GM12878 (cell line): ENCODE data around the gene ATL3. TPM values are rescaled to one million over a fixed set of nuclear protein-coding genes. Genes with fewer than 3 reads are reported as not detected.

Experiments
- ATAC-seq: fragments of 200-7000 bp; cut with Tn5 transposase; 3 replicates; pipeline ENCODE4 v1.9.1; 2020; ENCODE audit warnings: mild to moderate bottlenecking, moderate library complexity
- BruUV-seq: library from RNA; stranded (reverse); fragments of 400-500 nt; replicated peaks from 2 replicates; lab custom pipeline; 2021; lab: Mats Ljungman, UMichigan
- CTCF ChIA-PET: fragments of 300-600 bp; sonication (Branson Sonifier 250); formaldehyde crosslinking; extraction: SDS; loops from one replicate; lab custom pipeline; 2021; ENCODE audit warnings: inconsistent platforms; lab: Yijun Ruan, JAX
- POLR2A ChIA-PET: fragments of 350-600 bp; formaldehyde crosslinking; extraction: SDS; loops from one replicate; lab custom pipeline; 2021; ENCODE audit warnings: inconsistent platforms; lab: Charles Lee
- RAD21 ChIA-PET: fragments of 300-600 bp; sonication (Branson Sonifier 250); formaldehyde crosslinking; loops from one replicate; lab custom pipeline; 2023; ENCODE audit warnings: antibody characterized with exemption; ENCODE audit not compliant: unreplicated experiment; lab: Charles Lee
- SMC1A ChIA-PET: fragments of 300-600 bp; sonication (Branson Sonifier 250); formaldehyde crosslinking; loops from one replicate; lab custom pipeline; 2023; ENCODE audit not compliant: unreplicated experiment, uncharacterized antibody; lab: Charles Lee
- DNase-seq: peaks from one replicate; pipeline ENCODE4 v3.0.0-alpha.2; 2011; ENCODE audit warnings: low read depth, low spot score
- FAIRE-seq: peaks from 3 replicates; lab custom pipeline; 2011; peaks lifted over from hg19 to GRCh38; lab: Jason Lieb, UNC
- H2AFZ ChIP-seq: 2 replicates; pipeline ENCODE4 v1.6.0; 2011; ENCODE audit warnings: low read depth, low read length, control low read depth; ENCODE audit not compliant: control insufficient read depth
- H3K27ac ChIP-seq: 2 replicates; pipeline ENCODE4 v1.5.1; 2011; ENCODE audit warnings: control low read depth; ENCODE audit not compliant: control insufficient read depth, insufficient read depth
- H3K27me3 ChIP-seq, 2 experiments: replicated peaks in 1 of 2; 2 replicates each; pipeline versions ENCODE4 v1.6.0 to v1.6.1; 2011; ENCODE audit warnings: low read length in 1 of 2; ENCODE audit not compliant: control insufficient read depth in 2 of 2, insufficient read depth in 2 of 2
- H3K36me3 ChIP-seq, 2 experiments: 2 replicates each; pipeline ENCODE4 v1.5.1; 2011; ENCODE audit warnings: low read length in 1 of 2; ENCODE audit not compliant: control insufficient read depth in 2 of 2, insufficient read depth in 2 of 2
- H3K4me1 ChIP-seq: 2 replicates; pipeline ENCODE4 v1.6.1; 2011; ENCODE audit warnings: mild to moderate bottlenecking, low read length, moderate library complexity, mixed read lengths; ENCODE audit not compliant: control insufficient read depth, insufficient read depth
- H3K4me2 ChIP-seq: 2 replicates; pipeline ENCODE4 v1.6.0; 2011; ENCODE audit warnings: control low read depth; ENCODE audit not compliant: control insufficient read depth, insufficient read depth
- H3K4me3 ChIP-seq: fragments of 200-600 bp; sonication (generic); 2 replicates; pipeline ENCODE4 v1.5.1; 2016
- H3K79me2 ChIP-seq: 2 replicates; pipeline ENCODE4 v1.6.0; 2011; ENCODE audit warnings: low read length; ENCODE audit not compliant: control insufficient read depth, insufficient read depth
- H3K9ac ChIP-seq: 2 replicates; pipeline ENCODE4 v1.8.0; 2011; ENCODE audit warnings: low read length, control low read depth, mixed read lengths; ENCODE audit not compliant: control insufficient read depth, insufficient read depth
- H3K9me3 ChIP-seq: replicated peaks from 3 replicates; pipeline ENCODE4 v1.5.1; 2011; ENCODE audit warnings: mild to moderate bottlenecking, low read length; ENCODE audit not compliant: control insufficient read depth, insufficient read depth
- H4K20me1 ChIP-seq: 2 replicates; pipeline ENCODE4 v1.6.0; 2011; ENCODE audit not compliant: control insufficient read depth, insufficient read depth
- BRCA1 ChIP-seq: IDR thresholded peaks from 2 replicates; pipeline ENCODE4 v1.6.1; 2011; ENCODE audit warnings: low read depth, low read length, improper control_type of control experiment
- DPF2 ChIP-seq: fragments of 450-650 bp; IDR thresholded peaks from 2 replicates; pipeline ENCODE4 v1.6.1; 2017; ENCODE audit warnings: mild to moderate bottlenecking
- IKZF2 ChIP-seq, 2 experiments: fragments of 450-650 bp; IDR thresholded peaks; 2 replicates each; pipeline ENCODE4 v1.6.1; 2017; ENCODE audit warnings: mild to moderate bottlenecking in 2 of 2, moderate library complexity in 2 of 2
- KLF5 ChIP-seq: fragments of 450-650 bp; IDR thresholded peaks from 2 replicates; pipeline ENCODE4 v1.6.1; 2014; ENCODE audit warnings: mild to moderate bottlenecking; ENCODE audit not compliant: partially characterized antibody
- RAD51 ChIP-seq: fragments of 450-650 bp; IDR thresholded peaks from 2 replicates; pipeline ENCODE4 v1.6.1; 2016; ENCODE audit warnings: moderate library complexity, mild to moderate bottlenecking, inconsistent platforms
- RELA ChIP-seq: fragments of 450-650 bp; IDR thresholded peaks from 2 replicates; pipeline ENCODE4 v1.8.0; 2014; ENCODE audit warnings: borderline replicate concordance; ENCODE audit not compliant: partially characterized antibody
- RUNX3 ChIP-seq: IDR thresholded peaks from 2 replicates; pipeline ENCODE4 v1.6.1; 2012; ENCODE audit warnings: low read length, inconsistent platforms
- WGBS: methylation state at CpG from one replicate; pipeline ENCODE4 v1.1.6; 2016; ENCODE audit warnings: low lambda C conversion rate; ENCODE audit not compliant: insufficient replicate concordance, insufficient coverage; ENCODE audit errors: missing lambda C conversion rate; 5-methylcytosine and 5-hydroxymethylcytosine counted together
- in situ Hi-C: fragments of 300-500 bp; cut with MboI; formaldehyde crosslinking; loops from 9 replicates; pipeline ENCODE4 v1.14.3; 2018; ENCODE audit warnings: mixed read lengths
- intact Hi-C: fragments of 100-400 bp; cut with micrococcal nuclease; formaldehyde crosslinking; loops from one replicate; pipeline ENCODE4 v1.14.2; 2022; ENCODE audit not compliant: unreplicated experiment
- polyA plus RNA-seq, 11 experiments: library from polyadenylated mRNA; depleted of rRNA in 4 of 11; unstranded in 6 of 11; stranded (reverse) in 5 of 11; fragments of >200 nt; fragmentation: Nextera tagmentation in 4 of 11; fragmentation: Illumina TruSeq in 1 of 11; extraction: Ambion mirVana in 4 of 11; extraction: Trizol in 1 of 11; gene quantifications; 1 replicate in 1 of 11; 2 replicates in 10 of 11; pipeline versions ENCODE4 v1.2.1 to v1.2.3, GENCODE V29; 2011 to 2016; ENCODE audit warnings: inconsistent platforms in 2 of 11, missing spikeins in 2 of 11, low read depth in 1 of 11
- total RNA-seq, 4 experiments: library from RNA; depleted of rRNA in 3 of 4; stranded (reverse); fragments of >200 nt in 3 of 4; fragmentation: Illumina TruSeq in 1 of 4; extraction: Trizol in 1 of 4; gene quantifications; 2 replicates each; pipeline versions ENCODE4 v1.2.1 to v1.2.3, GENCODE V29; 2013 to 2021
- TF ChIP-seq, protein P1 (sequence below): IDR thresholded peaks from 2 replicates; pipeline ENCODE4 v1.6.1; 2012; ENCODE audit warnings: low read depth, low read length, improper control_type of control experiment
- TF ChIP-seq, protein P2 (sequence below): fragments of 450-650 bp; IDR thresholded peaks from 2 replicates; pipeline ENCODE4 v1.6.1; 2016; ENCODE audit warnings: mild to moderate bottlenecking

Gene ATL3
- total and polyA plus RNA-seq, 10 of the 15 experiments (the other 5 are each of a cell fraction or from before 2014, with no cell fraction given): 12.0 to 36.0 (median 21.5) TPM

GRCh38 chr11:63622323-63622722 is 48.9 kb downstream of the ATL3 start:
- no TSS peak for BruUV-seq

DNA sequence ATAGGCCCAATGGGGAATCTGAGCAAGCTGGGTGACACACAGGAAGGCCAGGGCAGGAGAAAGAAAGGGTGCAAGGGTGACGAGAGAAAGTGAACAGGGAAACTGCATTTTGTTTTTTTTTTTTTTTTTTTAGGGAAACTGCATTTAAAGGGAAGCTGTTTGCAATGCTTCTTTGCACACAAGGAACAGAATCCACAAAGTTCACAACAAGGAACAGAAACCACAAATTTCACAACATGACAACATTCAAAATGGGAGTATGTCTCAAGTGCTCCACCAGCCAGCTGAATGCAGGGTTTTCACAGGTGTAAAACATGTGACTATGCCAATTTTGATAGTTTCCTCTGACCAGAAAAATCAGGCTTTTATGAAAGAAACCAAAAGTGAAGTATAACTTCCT is 50.1 kb downstream of the ATL3 start:
- SMC1A ChIA-PET: interaction anchor here (0.7 kb wide), 1 partner anchor 91 kb away, joined by 4 read pairs; no protein-coding TSS in a partner anchor
- intact Hi-C loops: no loop called here
- no peaks in the 10 kb centered on the region for H3K27me3 ChIP-seq
- RAD21 ChIA-PET: interaction anchor here (1.4 kb wide), 1 partner anchor 142 kb away, joined by 4 read pairs; no protein-coding TSS in a partner anchor
- peak in 1 of 2 experiments; percentile 36; a peak in 1 of 4 replicates for TF ChIP-seq IKZF2 (IDR thresholded peaks at IDR 0.05)
- peak; percentile 35; the same call in 1 of the 2 replicates for TF ChIP-seq RAD51
- TF ChIP-seq RELA: no peak
- TF ChIP-seq DPF2: no peak
- TF ChIP-seq, protein P1, sequence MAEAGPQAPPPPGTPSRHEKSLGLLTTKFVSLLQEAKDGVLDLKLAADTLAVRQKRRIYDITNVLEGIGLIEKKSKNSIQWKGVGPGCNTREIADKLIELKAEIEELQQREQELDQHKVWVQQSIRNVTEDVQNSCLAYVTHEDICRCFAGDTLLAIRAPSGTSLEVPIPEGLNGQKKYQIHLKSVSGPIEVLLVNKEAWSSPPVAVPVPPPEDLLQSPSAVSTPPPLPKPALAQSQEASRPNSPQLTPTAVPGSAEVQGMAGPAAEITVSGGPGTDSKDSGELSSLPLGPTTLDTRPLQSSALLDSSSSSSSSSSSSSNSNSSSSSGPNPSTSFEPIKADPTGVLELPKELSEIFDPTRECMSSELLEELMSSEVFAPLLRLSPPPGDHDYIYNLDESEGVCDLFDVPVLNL: no peak
- TF ChIP-seq RUNX3: peak; percentile 20; the same call in 1 of the 2 replicates
- TF ChIP-seq, all 136 proteins: peak for 3
- in situ Hi-C loops: no loop called here
- FAIRE-seq (no peak), DNase-seq (no peak), ATAC-seq (no peak)
- ChIA-PET POLR2A (interaction anchor here (0.6 kb wide), 1 partner anchor 10 kb away, joined by 4 read pairs; no protein-coding TSS in a partner anchor), CTCF (interaction anchor here (2.2 to 2.5 kb wide), 2 partner anchors 15 to 142 kb away, joined by 6 to 7 read pairs; no protein-coding TSS in a partner anchor)
- H3K4me1 ChIP-seq: no peaks in the 10 kb centered on the region
- no peaks in the 10 kb centered on the region for H4K20me1 ChIP-seq
- H2AFZ ChIP-seq: no peak overlapping the region
- H3K9ac ChIP-seq: no peak overlapping the region
- no peak overlapping the region for H3K4me3 ChIP-seq
- H3K36me3 ChIP-seq: no peaks in the 10 kb centered on the region
- H3K4me2 ChIP-seq: no peak overlapping the region
- no peaks in the 10 kb centered on the region for H3K9me3 ChIP-seq
- no TSS peak for BruUV-seq
- no peaks in the 10 kb centered on the region for H3K79me2 ChIP-seq
- 50% methylated on average over 1 of the region's 1 CpG for WGBS
- H3K27ac ChIP-seq: no peak overlapping the region

More at GRCh38 chr11:63622323-63622722, 48.9 kb downstream of the ATL3 start:
- Histone ChIP-seq H3K27ac (no peak overlapping the region), H3K27me3 (no peaks in the 10 kb centered on the region), H2AFZ (no peak overlapping the region), H3K9ac (no peak overlapping the region), H3K9me3 (no peaks in the 10 kb centered on the region), H3K36me3 (no peaks in the 10 kb centered on the region), H3K4me1 (no peaks in the 10 kb centered on the region), H3K4me2 (no peak overlapping the region), H4K20me1 (no peaks in the 10 kb centered on the region), H3K4me3 (no peak overlapping the region), H3K79me2 (no peaks in the 10 kb centered on the region)
- ATAC-seq (no peak), DNase-seq (no peak), FAIRE-seq (no peak)
- RAD21 ChIA-PET: no interaction called here
- POLR2A ChIA-PET: interaction anchor here (0.6 kb wide), 1 partner anchor 55 kb away, joined by 3 read pairs; no protein-coding TSS in a partner anchor
- TF ChIP-seq KLF5: no peak
- TF ChIP-seq, protein P2, sequence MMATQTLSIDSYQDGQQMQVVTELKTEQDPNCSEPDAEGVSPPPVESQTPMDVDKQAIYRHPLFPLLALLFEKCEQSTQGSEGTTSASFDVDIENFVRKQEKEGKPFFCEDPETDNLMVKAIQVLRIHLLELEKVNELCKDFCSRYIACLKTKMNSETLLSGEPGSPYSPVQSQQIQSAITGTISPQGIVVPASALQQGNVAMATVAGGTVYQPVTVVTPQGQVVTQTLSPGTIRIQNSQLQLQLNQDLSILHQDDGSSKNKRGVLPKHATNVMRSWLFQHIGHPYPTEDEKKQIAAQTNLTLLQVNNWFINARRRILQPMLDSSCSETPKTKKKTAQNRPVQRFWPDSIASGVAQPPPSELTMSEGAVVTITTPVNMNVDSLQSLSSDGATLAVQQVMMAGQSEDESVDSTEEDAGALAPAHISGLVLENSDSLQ: peak; percentile 72
- no peak for TF ChIP-seq BRCA1
- WGBS: 0% methylated on average over 2 of the region's 2 CpGs
- intact Hi-C loops: no loop called here
- CTCF ChIA-PET: interaction anchor here (0.6 to 1.6 kb wide), 3 partner anchors 9 to 599 kb away, joined by 3 read pairs; no protein-coding TSS in a partner anchor
- in situ Hi-C loops: no loop called here
- SMC1A ChIA-PET: interaction anchor here (0.8 to 2.2 kb wide), 3 partner anchors 100 to 144 kb away, joined by 3 to 8 read pairs (median 3); no protein-coding TSS in a partner anchor
